Measurements from ENCODE around the gene DEFB128.
A peak's percentile ranks its signal among the peaks of the same experiment; 100 is the strongest.
"Not testable (repeated sequence)": the region's sequence is repeated elsewhere in the genome, so short reads cannot be mapped to it uniquely, and the experiment has no call there.

Gene DEFB128

DNA sequence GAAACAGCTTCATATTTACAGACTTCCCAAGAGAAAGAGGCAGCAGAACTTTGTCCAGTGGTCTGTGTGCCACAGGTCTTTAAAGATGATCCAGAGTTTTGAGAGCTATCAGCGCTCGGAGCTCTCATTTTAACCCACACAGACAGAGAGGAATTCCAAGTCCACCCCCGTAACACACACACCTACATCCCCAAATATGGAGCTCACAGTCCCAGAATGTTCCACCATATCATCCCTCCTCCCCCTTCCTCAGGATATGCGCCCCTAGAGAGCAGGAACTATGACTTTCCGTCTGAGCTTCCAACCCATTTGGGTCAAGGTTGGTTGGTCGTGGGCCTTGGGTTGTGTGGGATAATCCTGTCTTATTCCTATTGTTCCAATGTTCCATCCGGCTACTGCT lies at the start of gene DEFB128:
Gene DEFB128, minus strand, starts transcription at position 101 of the 400 bp plus-strand sequence. Its CDS starts 88 bp downstream, at position 13.
- DNase-seq (ENCODE audit: insufficient read length, low spot score), result no peak
- no peak for FAIRE-seq

DNA sequence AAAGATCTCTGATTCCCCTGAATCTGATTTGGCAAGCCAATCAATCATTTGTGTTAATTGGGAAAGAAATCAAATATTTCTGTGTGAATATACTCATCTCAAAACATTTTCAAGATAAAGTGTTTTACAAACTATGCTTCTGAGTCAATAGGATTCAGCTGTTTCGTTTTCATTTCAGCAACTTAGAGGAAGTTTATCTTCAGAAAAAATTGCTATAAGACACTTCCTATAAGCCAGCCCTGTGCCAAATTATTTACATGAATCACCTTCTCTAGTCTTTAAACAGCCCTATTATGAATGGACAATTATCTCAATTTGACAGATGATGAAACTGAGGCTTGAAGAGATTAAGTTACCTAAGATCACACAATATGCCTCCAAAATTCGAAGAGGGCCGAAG lies 48.4 kb upstream of the DEFB128 start:
- FAIRE-seq, result no peak
- DNase-seq (ENCODE audit: insufficient read length, low spot score), result no peak

DNA sequence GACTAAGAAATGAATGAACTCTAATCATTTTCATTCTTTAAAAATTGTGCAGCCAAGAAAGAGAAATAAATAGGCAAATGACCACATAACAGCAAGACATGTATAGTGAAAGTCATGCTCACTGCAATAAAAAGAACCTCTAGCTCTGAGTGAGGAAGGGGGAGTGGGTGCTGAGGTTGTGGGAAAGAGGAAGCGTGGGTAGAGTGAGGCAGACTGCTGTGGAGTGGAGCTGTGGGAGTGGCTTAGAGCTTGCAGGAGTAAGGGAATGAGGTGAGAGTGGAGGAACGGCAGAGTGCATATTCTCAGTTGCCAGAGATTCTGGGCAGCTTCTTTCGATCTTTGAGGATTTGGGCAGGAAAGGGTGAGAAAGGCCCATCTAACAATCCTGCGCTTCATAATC lies 48.0 kb upstream of the DEFB128 start:
- DNase-seq (ENCODE audit: insufficient read length, low spot score), result no peak
- peak; percentile 49 for FAIRE-seq

DNA sequence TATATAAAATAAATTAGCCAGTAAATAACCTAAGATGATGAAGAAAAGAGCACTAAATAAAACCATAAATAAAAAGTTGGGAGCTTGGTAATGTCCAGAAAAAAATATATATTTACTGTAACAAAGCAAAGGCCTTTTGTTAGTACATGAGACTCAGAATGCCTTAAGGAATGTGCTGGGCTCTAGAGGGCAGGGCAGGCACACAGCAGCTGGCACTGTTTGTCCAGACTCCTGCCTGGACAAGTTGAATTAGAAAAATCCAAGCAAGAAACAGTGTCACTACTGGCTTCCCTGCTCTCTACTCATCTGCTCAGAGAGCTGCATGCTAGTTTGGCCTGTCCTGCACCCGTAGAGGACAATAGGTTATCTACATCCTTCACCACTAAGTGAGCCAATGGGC lies 46.4 kb upstream of the DEFB128 start:
- FAIRE-seq, result no peak
- DNase-seq (ENCODE audit: insufficient read length, low spot score), result no peak

DNA sequence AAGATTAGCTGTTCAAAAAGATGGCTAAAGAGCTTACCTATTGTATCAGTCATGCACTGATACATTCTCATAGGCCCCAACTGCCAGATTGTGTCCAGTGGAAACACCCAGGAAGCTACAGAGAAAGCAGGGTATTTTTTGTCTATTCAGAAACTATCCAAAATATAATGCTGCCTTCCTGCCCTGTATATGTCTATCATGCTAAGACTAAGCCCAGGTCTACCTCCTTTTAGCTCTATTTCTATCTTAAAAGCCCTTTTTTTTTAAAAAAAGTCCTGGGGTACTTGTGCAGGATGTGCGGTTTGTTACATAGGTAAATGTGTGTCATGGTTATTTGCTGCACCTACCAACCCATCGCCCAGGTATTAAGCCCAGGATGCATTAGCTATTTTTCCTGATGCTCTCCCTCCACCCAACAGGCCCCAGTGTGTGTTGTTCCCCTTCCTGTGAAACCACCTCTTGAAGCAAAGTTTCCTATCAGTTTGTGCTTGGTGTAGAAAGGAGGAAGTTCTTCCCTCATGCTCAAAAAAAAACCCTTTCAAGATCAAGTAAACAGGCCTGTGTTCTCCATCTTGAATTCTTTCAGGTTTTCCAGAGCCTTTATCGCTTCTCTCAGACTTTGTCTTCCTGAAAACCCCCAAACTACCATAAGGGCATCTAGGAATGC lies 38.1 kb upstream of the DEFB128 start:
- peak; percentile 18 for FAIRE-seq
- no peak for DNase-seq (ENCODE audit: insufficient read length, low spot score)

DNA sequence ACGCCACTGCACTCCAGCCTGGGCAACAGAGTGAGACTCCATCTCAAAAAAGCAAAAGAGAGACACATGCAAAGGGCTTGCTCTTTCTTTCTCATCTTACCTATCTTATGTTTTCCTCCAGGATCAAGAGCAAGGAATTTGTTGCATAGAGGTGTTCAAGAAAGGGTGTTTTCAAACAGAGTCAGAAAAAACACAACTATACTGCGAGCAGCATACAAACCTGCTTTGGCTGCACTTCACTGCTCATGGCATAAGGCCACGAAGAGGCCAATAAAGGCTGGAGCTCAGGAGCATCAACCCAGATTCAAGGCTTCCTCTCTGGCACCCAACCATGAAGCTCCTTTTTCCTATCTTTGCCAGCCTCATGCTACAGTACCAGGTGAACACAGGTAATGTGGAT lies 37.4 kb upstream of the DEFB128 start, which contains the start of gene DEFB129:
Gene DEFB129, plus strand, starts transcription at position 301 of the 400 bp plus-strand sequence. Its CDS starts 31 bp downstream, at position 332.
- DNase-seq (ENCODE audit: insufficient read length, low spot score), result no peak
- FAIRE-seq, result no peak

DNA sequence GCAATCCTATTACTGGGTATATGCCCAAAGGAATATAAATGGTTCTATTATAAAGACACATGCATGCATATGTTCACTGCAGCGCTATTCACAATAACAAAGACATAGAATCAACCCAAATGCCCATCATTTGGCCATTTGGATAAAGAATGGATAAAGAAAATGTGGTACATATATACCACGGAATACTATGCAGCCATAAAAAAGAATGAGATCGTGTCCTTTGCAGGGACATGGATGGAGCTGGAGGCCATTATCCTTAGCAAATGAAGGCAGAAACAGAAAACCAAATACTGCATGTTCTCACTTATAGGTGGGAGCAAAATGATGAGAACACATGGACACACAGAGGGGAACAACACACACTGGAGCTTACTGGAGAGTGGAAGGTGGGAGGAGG lies 36.4 kb upstream of the DEFB128 start:
- not testable (repeated sequence) for FAIRE-seq; DNase-seq (ENCODE audit: insufficient read length, low spot score)

DNA sequence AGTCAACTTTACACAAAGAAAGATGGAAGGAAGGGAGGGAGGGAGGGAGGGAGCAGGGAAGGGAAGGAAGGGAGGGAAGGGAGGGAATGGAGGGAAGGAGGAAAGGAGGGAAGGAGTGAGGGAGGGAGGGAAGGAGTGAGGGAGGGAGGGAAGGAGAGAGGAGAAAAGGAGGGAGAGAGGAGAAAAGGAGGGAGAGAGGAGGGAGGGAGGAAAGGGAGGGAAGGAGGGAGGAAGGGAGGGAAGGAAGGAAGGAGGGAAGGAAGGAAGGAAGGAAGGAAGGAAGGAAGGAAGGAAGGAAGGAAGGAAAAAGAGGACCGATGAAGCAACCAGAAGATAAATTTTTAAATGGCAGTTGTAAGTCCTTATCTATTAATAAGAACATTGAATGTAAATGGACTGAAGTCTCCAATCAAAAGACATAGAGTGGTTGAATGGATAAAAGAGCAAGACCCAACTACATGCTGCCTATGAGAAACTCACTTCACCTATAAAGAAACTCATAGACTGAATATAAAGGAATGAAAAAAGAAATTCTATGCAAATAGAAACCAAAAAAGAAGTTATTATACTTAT lies 31.8 kb upstream of the DEFB128 start:
- no peak for FAIRE-seq
- no peak for DNase-seq (ENCODE audit: insufficient read length, low spot score)

DNA sequence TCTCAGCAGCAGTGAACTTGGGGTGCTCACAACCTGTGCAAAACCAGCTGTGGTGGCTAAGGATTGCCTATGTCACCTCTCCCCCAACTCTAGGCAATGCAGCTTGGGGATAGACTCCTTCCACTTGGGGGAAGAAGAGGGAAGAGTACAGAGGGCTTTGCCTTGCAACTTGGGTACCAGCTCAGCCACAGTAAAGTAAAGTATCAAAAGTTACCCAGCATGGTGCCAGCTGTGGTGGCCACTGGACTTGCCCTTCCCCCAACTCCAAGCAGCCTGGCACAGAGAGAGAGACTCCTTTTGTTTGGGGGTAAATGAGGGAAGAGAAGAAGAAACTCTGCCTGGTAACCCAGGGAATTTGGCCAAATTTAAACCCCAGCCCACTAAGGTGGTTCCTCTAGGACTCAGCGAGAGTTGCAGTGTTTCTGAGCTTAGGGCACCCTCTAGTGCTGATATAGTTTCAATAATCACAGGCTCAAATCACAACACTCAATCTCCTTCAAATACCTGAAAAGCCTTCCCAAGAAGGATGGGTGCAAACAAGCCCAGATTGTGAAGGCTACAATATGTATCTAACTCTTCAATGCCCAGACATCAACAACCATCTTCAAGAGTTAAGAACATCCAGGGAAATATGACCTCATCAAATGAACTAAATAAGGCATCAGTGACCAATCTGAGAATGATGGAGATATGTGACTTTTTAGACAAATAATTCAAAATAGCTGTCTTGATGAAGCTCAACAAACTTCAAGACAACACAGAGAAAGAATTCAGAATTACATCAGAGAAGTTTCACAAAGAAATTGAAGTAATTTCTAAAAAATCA lies 30.0 kb upstream of the DEFB128 start:
- FAIRE-seq (no peak), DNase-seq (ENCODE audit: insufficient read length, low spot score) (no peak)

DNA sequence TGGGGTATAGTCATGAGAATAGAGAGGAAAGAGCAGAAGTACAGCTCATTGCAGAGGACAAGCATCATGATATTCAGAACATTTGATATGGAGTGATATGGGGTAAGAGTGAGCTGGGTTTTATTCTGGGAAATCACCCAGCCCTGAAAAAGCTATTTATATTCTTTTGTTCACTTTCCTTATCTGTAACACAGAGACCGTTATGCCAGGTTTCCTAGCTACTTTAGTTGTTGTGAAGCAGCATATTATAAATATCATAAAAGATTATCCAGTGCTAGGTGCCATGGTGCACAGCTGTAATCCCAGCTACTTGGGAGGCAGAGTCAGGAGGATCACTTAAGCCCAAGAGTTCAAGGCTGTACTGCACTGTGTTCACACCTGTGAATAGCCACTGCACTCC lies 27.8 kb upstream of the DEFB128 start:
- FAIRE-seq (no peak), DNase-seq (ENCODE audit: insufficient read length, low spot score) (no peak)

DNA sequence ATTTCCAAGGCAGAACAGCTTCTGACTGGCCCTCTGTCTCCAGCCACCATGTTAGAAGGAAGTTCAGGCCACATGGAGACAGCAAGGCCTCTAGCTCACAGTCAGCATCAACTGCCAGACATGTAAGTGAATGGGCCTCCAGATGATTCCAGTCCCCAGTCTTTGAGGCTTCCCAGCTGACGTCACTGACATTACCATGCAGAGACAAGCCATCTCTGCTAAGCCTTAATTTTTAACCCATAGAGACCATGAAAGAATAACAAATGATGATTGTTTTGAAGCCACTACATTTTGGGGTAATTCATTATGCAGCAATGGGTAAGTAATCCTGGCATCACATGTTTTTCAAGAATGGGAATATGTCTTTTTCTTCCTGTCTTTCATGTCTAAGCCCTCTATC lies 26.3 kb upstream of the DEFB128 start:
- FAIRE-seq, result no peak
- DNase-seq (ENCODE audit: insufficient read length, low spot score), result no peak

DNA sequence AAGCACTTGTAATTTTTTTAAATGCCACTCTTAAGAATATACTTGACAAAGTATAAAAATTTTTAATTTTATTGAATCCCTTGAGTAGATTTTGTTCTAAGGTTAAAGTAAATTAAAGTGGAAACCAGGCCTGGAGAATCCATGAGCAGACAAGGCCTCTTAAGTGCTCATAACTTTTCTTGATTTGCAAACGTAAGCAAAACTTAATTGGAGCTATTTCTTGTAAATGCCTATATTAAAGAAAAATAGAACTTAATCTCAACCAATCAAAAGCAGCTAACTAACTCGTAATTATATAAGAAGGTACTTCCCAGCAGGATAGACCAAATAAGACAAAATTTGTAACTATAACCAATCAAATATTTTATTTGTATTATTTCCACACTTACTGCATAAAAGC lies 24.9 kb upstream of the DEFB128 start:
- FAIRE-seq (no peak), DNase-seq (ENCODE audit: insufficient read length, low spot score) (no peak)

DNA sequence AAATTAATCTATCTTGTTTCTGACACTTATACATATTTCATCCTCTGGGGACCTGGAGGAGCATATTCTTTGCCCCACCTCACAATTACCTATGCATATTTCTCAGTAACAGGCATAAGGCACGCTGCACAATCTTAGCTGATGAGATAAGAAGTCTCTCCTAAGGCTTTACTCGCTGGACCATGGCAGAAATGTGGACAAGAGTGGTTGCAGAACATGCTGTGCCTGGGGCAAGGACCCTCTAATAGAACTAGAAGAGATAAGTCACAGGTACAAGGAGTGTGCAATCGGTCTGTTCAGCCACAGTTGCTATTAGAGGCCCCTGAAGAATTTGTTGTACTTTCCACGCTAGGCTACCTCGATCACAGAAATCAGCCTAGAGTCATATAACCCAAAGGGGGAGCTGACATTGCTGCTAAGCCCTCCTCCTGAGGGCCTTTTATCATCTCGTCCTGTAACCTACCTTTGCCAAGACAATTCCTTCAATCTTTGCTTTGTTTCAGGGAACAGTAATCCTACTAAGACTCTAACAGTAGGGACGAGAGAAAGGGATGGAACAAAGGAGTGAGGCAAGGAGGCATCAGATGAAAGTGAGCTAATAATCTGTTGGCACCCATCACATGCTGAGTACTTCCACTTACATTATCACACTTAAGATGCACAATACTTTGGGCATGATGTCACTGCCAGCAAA lies 21.4 kb upstream of the DEFB128 start:
- FAIRE-seq (no peak), DNase-seq (ENCODE audit: insufficient read length, low spot score) (no peak)

DNA sequence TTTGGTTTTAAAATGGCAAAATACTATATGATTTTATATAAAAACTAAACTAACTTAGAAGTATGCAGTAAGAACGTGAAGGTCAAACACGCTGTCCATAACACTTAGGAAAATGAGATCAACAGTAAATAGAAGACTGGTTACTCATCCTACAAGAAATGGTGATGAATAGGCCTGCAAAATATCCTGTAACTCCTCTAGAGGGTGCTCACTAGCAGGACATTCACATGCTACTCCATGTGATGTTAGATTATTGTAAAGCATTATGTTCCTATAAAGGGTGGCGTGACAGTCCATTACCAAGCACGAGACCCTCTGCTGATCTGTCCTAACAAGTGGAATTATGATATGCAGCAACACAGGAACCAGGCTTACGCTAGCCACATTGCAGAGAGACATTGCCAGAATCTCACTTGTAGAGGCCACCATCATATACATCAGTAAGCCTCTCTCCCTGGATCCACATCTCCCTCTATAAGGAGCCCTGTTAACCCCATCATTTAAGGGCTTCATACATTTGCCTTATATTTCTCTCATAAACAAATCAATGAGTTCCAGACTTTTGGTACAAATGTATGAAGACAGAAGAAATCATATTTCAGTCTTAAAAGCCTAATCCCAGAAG lies 19.5 kb upstream of the DEFB128 start:
- no peak for DNase-seq (ENCODE audit: insufficient read length, low spot score)
- FAIRE-seq, result no peak

DNA sequence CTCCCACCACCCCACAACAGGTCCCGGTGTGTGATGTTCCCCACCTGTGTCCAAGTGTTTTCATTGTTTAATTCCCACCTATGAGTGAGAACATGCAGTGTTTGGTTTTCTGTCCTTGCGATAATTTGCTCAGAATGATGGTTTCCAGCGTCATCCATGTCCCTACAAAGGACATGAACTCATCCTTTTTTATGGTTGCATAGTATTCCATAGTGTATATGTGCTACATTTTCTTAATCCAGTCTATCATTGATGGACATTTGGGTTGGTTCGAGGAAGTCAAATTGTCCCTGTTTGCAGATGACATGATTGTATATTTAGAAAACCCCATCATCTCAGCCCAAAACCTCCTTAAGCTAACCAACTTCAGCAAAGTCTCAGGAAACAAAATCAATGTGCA lies 14.1 kb upstream of the DEFB128 start:
- FAIRE-seq; DNase-seq (ENCODE audit: insufficient read length, low spot score): not testable (repeated sequence)

DNA sequence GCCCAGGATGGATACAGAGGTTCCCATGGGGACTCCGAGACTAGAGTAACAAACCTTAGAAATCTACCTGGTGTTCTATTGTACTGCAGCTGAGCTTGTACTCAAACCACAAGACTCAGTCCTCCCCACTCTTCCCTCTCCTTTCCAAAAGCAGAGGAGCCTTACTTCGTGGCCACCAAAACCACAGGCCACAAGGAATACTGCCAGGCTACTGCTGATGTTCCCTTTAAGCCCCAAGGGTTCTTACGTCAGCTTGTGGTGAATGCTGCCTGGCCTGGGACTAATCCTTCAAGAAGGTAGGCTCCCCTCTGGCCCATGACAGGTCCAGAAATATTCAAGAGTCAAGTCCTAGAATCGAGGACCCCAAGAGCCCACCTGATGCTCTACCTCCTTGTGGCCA lies 10.5 kb upstream of the DEFB128 start:
- no peak for DNase-seq (ENCODE audit: insufficient read length, low spot score)
- FAIRE-seq, result no peak

DNA sequence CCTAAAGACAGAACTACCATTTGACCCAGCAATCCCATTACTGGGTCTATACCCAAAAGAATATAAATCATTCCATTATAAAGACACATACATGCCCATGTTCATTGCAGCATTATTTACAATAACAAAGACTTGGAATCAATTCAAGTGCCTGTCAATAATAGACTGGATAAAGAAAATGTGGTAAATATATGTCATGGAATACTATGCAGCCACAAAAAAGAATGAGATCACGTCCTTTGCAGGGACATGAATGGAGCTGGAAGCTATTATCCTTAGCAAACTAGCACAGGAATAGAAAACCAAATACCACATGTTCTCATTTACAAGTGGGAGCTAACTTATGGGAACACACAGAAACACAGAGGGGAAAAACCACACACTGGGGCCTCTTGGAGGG lies 8.7 kb upstream of the DEFB128 start:
- FAIRE-seq (no peak), DNase-seq (ENCODE audit: insufficient read length, low spot score) (no peak)

DNA sequence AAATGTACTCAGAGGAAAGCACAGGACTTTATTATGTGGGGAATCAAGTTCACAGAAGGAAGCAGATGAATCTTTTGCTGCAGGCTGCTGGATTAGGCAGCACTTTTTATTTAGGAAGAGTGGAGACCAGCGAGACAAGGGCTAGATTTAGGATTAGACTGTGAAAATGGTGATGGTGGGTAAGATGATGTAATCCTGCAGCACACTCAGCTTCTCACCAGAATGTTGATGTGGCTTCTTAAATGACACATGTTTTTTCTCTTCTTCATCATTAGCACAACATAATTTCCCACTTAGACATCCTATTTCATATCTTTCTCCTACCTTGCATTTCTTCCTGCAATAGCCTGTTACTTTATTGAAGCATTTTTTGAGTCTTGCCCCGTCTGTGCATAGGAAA lies 1.8 kb downstream of the DEFB128 start:
- FAIRE-seq, result no peak
- no peak for DNase-seq (ENCODE audit: insufficient read length, low spot score)

DNA sequence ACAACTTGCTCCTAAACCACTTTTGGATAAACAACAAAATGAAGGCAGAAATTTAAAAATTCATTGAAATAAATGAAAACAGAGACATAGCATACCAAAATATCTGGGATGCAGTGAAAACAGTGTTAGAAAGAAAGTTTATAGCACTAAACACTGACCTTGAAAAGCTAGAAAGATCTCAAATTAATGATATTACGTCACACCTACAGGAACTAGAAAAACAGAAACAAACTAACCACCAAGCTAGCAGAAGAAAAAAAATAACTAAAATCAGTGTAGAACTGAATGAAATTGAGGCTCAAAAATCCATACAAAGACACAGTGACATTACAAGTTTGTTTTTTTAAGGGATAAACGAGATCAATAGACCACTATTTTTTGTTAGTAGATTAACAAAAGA lies 5.2 kb downstream of the DEFB128 start:
- DNase-seq (ENCODE audit: insufficient read length, low spot score) (no peak), FAIRE-seq (no peak)

DNA sequence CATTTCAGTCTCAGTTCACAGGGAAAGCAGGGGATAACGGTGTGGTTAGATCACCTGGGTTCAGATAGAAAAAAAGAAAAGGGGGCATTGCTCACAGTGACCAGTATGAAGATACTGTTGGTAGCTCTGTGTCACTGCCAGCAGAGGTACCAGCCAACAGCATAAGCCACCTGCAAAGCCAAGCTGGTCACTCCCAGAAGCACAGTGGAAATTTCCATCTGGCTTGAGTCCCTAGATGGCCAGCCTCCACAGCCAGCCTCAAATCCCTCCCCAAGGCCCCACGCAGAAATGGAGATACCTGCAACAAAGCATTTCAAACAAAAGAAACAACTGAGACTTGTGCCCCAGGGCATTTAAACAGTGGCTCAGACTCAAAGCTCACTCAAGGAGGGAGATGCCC lies 20.6 kb downstream of the DEFB128 start:
- FAIRE-seq (no peak), DNase-seq (ENCODE audit: insufficient read length, low spot score) (no peak)

DNA sequence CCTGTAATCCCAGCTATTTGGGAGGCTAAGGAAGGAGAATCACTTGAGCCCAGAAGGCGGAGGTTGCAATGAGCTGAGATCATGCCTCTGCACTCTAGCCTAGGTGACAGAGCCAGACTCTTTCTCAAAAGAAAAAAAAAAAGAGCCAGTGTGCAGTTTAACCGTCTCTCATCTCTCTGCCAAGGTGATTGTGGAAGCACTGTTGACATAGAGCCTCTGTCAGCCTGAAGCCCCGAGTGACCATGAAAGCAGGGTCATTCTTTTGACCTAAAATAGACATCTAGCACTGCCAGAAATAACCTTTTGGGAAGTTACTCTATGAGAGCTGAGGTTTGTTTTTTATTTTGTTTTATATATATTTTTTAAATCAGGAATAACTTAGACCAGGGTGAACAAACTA lies 24.9 kb downstream of the DEFB128 start:
- DNase-seq (ENCODE audit: insufficient read length, low spot score), result no peak
- FAIRE-seq, result no peak
